ENCODE measurements around the gene TPD52L2.
"Not testable (repeated sequence)": the region's sequence is repeated elsewhere in the genome, so short reads cannot be mapped to it uniquely, and the experiment has no call there.

The TPD52L2 gene

GRCh38 chr20:63895952-63896263 lies 30.8 kb downstream of the TPD52L2 start:
- DNase-seq (ENCODE audit: low read depth) = no peak

GRCh38 chr20:63896264-63897105 lies 31.4 kb downstream of the TPD52L2 start:
- DNase-seq (ENCODE audit: low read depth) = no peak

- no peak for DNase-seq (ENCODE audit: low read depth)
Measured at GRCh38 chr20:63897978-63898561, 33.0 kb downstream of the TPD52L2 start.

GRCh38 chr20:63898882-63899558 lies 34.0 kb downstream of the TPD52L2 start:
- no peak for DNase-seq (ENCODE audit: low read depth)

- DNase-seq (ENCODE audit: low read depth) = no peak
Measured at GRCh38 chr20:63900413-63900812, 35.3 kb downstream of the TPD52L2 start.

- no peak for DNase-seq (ENCODE audit: low read depth)
Measured at GRCh38 chr20:63903796-63904561, 38.9 kb downstream of the TPD52L2 start.

- DNase-seq (ENCODE audit: low read depth) = no peak
Measured at GRCh38 chr20:63908008-63908682, 43.1 kb downstream of the TPD52L2 start.

- no peak for DNase-seq (ENCODE audit: low read depth)
Measured at GRCh38 chr20:63911176-63911575, 46.1 kb downstream of the TPD52L2 start.

GRCh38 chr20:63913768-63914167 lies 48.7 kb downstream of the TPD52L2 start:
- no peak for DNase-seq (ENCODE audit: low read depth)

- DNase-seq (ENCODE audit: low read depth) = no peak
Measured at GRCh38 chr20:63915471-63915870, 50.4 kb downstream of the TPD52L2 start.

- not testable (repeated sequence) for DNase-seq (ENCODE audit: low read depth)
Measured at GRCh38 chr20:63916371-63916939, 51.4 kb downstream of the TPD52L2 start.

- no peak for DNase-seq (ENCODE audit: low read depth)
Measured at GRCh38 chr20:63917811-63918210, 52.7 kb downstream of the TPD52L2 start.

- no peak for DNase-seq (ENCODE audit: low read depth)
Measured at GRCh38 chr20:63919130-63919529, 54.1 kb downstream of the TPD52L2 start.

GRCh38 chr20:63920226-63920625 lies 55.2 kb downstream of the TPD52L2 start:
- no peak for DNase-seq (ENCODE audit: low read depth)

- no peak for DNase-seq (ENCODE audit: low read depth)
Measured at GRCh38 chr20:63923651-63924050, 58.6 kb downstream of the TPD52L2 start.

GRCh38 chr20:63924241-63924640 lies 59.2 kb downstream of the TPD52L2 start:
- DNase-seq (ENCODE audit: low read depth) = no peak

GRCh38 chr20:63926298-63926697 lies 61.2 kb downstream of the TPD52L2 start:
- no peak for DNase-seq (ENCODE audit: low read depth)

- DNase-seq (ENCODE audit: low read depth) = no peak
Measured at GRCh38 chr20:63929071-63929470, 64.0 kb downstream of the TPD52L2 start.

- not testable (repeated sequence) for DNase-seq (ENCODE audit: low read depth)
Measured at GRCh38 chr20:63929473-63929883, 64.4 kb downstream of the TPD52L2 start.

- no peak for DNase-seq (ENCODE audit: low read depth)
Measured at GRCh38 chr20:63930971-63931553, 66.0 kb downstream of the TPD52L2 start.

- no peak for DNase-seq (ENCODE audit: low read depth)
Measured at GRCh38 chr20:63931735-63932134, 66.7 kb downstream of the TPD52L2 start.
